ENCODE results near the gene OTUD6A. TPM values are rescaled to one million over a fixed set of nuclear protein-coding genes. Genes with fewer than 3 reads are reported as not detected.

The OTUD6A gene
- total RNA-seq, 1 donor from 2014 or later: not detected

DNA sequence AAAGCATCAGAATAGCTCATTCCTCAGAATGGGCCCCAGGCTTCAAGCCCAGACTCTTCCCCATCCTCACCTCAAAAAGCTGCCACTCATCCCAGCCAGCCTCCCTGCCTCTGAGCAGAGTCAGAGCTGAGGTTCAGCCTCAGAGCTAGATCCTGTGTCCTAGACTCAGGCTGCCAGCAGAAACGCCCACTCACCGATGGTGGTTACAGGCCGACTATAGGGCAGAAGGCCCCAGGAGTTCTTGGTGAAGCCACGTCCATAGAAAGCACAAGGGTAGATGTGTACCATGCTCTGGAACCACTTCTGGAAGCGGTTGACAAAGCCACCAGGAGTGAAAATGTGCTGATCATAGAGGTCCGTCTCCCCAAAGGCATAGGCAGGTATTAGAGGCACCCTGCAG lies 20.3 kb upstream of the OTUD6A start:
- Histone ChIP-seq H3F3A (ENCODE audit: low read depth) (no peaks in the 10 kb centered on the region), H3K9me3 (ENCODE audit: low read depth) (no peaks in the 10 kb centered on the region), H3K27me3 (no peaks in the 10 kb centered on the region), H4K20me1 (ENCODE audit: low read depth) (no peaks in the 10 kb centered on the region), H3K4me1 (no peaks in the 10 kb centered on the region), H3K9ac (no peak overlapping the region), H3K79me2 (ENCODE audit: low read depth) (no peaks in the 10 kb centered on the region), H2AFZ (replicated peaks) (no peak overlapping the region), H3K4me3 (no peak overlapping the region), H3K27ac (no peak overlapping the region), H3K4me2 (no peak overlapping the region), H3K36me3 (no peaks in the 10 kb centered on the region)
- TF ChIP-seq EZH2 (IDR thresholded peaks at IDR 0.05): no peak
- TF ChIP-seq EZH2phosphoT487 (IDR thresholded peaks at IDR 0.05): no peak
- TF ChIP-seq, protein P1, sequence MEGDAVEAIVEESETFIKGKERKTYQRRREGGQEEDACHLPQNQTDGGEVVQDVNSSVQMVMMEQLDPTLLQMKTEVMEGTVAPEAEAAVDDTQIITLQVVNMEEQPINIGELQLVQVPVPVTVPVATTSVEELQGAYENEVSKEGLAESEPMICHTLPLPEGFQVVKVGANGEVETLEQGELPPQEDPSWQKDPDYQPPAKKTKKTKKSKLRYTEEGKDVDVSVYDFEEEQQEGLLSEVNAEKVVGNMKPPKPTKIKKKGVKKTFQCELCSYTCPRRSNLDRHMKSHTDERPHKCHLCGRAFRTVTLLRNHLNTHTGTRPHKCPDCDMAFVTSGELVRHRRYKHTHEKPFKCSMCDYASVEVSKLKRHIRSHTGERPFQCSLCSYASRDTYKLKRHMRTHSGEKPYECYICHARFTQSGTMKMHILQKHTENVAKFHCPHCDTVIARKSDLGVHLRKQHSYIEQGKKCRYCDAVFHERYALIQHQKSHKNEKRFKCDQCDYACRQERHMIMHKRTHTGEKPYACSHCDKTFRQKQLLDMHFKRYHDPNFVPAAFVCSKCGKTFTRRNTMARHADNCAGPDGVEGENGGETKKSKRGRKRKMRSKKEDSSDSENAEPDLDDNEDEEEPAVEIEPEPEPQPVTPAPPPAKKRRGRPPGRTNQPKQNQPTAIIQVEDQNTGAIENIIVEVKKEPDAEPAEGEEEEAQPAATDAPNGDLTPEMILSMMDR (IDR thresholded peaks at IDR 0.05): no peak
- DNase-seq (ENCODE audit: low spot score): no peak
- Mint-ChIP-seq H3K27ac (no peak overlapping the region), H3K9me3 (peaks cover 6% of the 10 kb centered on the region), H3K36me3 (no peaks in the 10 kb centered on the region), H3K27me3 (ENCODE audit: insufficient read depth, low read depth) (no peaks in the 10 kb centered on the region), H3K4me1 (no peaks in the 10 kb centered on the region), H3K4me3 (no peak overlapping the region)

DNA sequence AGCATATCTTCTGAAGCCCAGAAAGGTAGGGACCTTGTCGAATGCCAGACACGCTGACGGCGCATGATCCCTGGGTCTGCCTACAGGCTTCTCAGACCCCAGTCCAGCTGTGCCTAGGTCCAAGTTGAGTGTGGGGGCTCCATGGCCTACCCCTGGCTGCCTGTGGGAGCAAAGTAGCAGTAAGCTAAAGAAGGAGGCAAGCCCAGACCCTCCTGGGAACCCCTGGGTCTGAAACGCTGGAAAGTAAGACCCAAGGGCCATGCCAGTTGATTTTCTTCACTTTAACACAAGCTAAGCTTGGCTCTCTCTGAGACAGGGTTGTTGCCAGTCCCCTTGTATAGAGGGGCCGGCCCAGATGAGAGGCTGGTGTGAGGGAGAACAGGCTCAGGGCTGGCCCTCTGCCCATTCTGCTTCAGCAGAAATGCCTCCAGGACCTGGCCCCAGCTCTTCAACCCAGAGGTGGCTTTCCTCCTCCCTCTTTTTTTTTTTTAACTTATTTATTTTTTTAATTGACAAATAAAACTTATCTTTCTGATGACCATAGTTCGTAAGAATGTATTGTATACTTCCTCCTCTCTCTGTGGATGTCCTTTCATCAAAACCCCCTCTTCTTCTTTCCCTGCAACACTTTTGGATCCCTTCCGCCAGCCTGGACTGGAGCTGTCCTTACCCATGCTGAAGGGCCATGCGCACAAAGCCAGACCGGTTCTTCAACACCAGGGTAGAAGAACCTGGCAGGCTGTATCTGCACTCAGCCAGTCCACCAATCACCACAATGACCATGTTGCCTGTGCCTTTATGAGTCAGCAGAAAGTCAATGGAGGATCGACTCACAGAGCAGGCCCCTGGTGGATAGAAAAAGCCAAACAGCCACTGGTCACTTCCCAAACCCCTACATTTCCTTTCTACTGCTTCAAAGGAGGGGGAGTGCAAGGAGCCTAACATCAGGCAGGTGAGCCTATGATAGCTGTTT lies 19.6 kb upstream of the OTUD6A start:
- Histone ChIP-seq H3K4me3 (no peak overlapping the region), H3K27me3 (no peaks in the 10 kb centered on the region), H3K36me3 (no peaks in the 10 kb centered on the region), H3K9ac (no peak overlapping the region), H3F3A (ENCODE audit: low read depth) (no peaks in the 10 kb centered on the region), H4K20me1 (ENCODE audit: low read depth) (no peaks in the 10 kb centered on the region), H3K27ac (no peak overlapping the region), H2AFZ (replicated peaks) (no peak overlapping the region), H3K79me2 (ENCODE audit: low read depth) (no peaks in the 10 kb centered on the region), H3K4me2 (no peak overlapping the region), H3K9me3 (ENCODE audit: low read depth) (no peaks in the 10 kb centered on the region), H3K4me1 (no peaks in the 10 kb centered on the region)
- no peak overlapping the region for H3K27ac Mint-ChIP-seq
- no peaks in the 10 kb centered on the region for H3K27me3 Mint-ChIP-seq (ENCODE audit: insufficient read depth, low read depth)
- no peak overlapping the region for H3K4me3 Mint-ChIP-seq
- H3K9me3 Mint-ChIP-seq: peaks cover 6% of the 10 kb centered on the region
- TF ChIP-seq, protein P1 (IDR thresholded peaks at IDR 0.05): no peak
- TF ChIP-seq EZH2phosphoT487 (IDR thresholded peaks at IDR 0.05): no peak
- no peak for TF ChIP-seq EZH2 (IDR thresholded peaks at IDR 0.05)
- no peak for DNase-seq (ENCODE audit: low spot score)
- no peaks in the 10 kb centered on the region for H3K4me1 Mint-ChIP-seq
- H3K36me3 Mint-ChIP-seq: no peaks in the 10 kb centered on the region

DNA sequence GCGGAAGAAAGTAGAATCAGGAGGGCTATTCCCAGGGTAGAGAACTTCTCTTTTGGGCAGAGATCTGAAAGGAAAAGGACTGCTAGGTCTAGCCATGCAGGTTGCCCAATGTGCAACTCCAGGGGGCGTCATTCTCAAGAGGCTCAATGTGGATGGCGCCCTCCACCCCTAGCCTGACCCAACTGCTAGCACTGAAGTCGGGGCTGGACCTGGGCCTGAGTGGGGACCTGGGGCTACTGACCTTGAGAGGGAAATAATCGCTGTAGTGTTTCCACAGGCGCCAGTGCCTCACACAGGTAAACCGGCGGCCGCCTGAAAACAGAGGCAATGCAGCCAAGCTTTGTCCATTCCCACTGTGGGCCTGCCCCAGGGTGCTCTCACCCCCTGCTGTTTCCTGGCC lies 18.6 kb upstream of the OTUD6A start:
- TF ChIP-seq EZH2phosphoT487 (IDR thresholded peaks at IDR 0.05): no peak
- TF ChIP-seq, protein P1 (IDR thresholded peaks at IDR 0.05): no peak
- no peak for TF ChIP-seq EZH2 (IDR thresholded peaks at IDR 0.05)
- Histone ChIP-seq H3K4me3 (no peak overlapping the region), H3F3A (ENCODE audit: low read depth) (no peaks in the 10 kb centered on the region), H3K27me3 (no peaks in the 10 kb centered on the region), H3K36me3 (no peaks in the 10 kb centered on the region), H3K4me2 (no peak overlapping the region), H3K9ac (no peak overlapping the region), H3K79me2 (ENCODE audit: low read depth) (no peaks in the 10 kb centered on the region), H2AFZ (replicated peaks) (no peak overlapping the region), H3K4me1 (no peaks in the 10 kb centered on the region), H3K9me3 (ENCODE audit: low read depth) (no peaks in the 10 kb centered on the region), H4K20me1 (ENCODE audit: low read depth) (no peaks in the 10 kb centered on the region), H3K27ac (no peak overlapping the region)
- no peak overlapping the region for H3K27ac Mint-ChIP-seq
- H3K9me3 Mint-ChIP-seq: peaks cover 6% of the 10 kb centered on the region
- H3K4me1 Mint-ChIP-seq: no peaks in the 10 kb centered on the region
- H3K36me3 Mint-ChIP-seq: no peaks in the 10 kb centered on the region
- no peak overlapping the region for H3K4me3 Mint-ChIP-seq
- DNase-seq (ENCODE audit: low spot score): no peak
- H3K27me3 Mint-ChIP-seq (ENCODE audit: insufficient read depth, low read depth): no peaks in the 10 kb centered on the region
